Hepatocyte (in vitro differentiated cells): Measurements from ENCODE around the gene CA11. TPM values are rescaled to one million over a fixed set of nuclear protein-coding genes. Genes with fewer than 3 reads are reported as not detected.
"Not testable (repeated sequence)": the region's sequence is repeated elsewhere in the genome, so short reads cannot be mapped to it uniquely, and the experiment has no call there.

Source experiments
- DNase-seq: peaks from one replicate; pipeline ENCODE4 v3.0.0-alpha.2; 2016; ENCODE audit warnings: low spot score
- H2AFZ ChIP-seq: fragments of 200-600 bp; sonication (generic); 2 replicates; pipeline ENCODE4 v1.6.0; 2016; ENCODE audit warnings: antibody characterized with exemption, mild to moderate bottlenecking
- H3K27ac ChIP-seq: fragments of 200-600 bp; sonication (generic); 2 replicates; pipeline ENCODE4 v1.5.1; 2016; ENCODE audit warnings: mild to moderate bottlenecking
- H3K27me3 ChIP-seq: fragments of 200-600 bp; sonication (generic); 2 replicates; pipeline ENCODE4 v1.6.1; 2016
- H3K36me3 ChIP-seq: fragments of 200-600 bp; sonication (generic); replicated peaks from 2 replicates; pipeline ENCODE4 v1.5.1; 2016; ENCODE audit warnings: low read depth; ENCODE audit not compliant: insufficient read depth
- H3K4me1 ChIP-seq: fragments of 200-600 bp; sonication (generic); 2 replicates; pipeline ENCODE4 v1.5.1; 2016; ENCODE audit warnings: mild to moderate bottlenecking, moderate library complexity; ENCODE audit not compliant: insufficient read depth
- H3K4me2 ChIP-seq: fragments of 200-600 bp; sonication (generic); 2 replicates; pipeline ENCODE4 v1.6.0; 2016
- H3K4me3 ChIP-seq: fragments of 200-600 bp; sonication (generic); 2 replicates; pipeline ENCODE4 v1.5.1; 2016; ENCODE audit warnings: mild to moderate bottlenecking
- H3K79me2 ChIP-seq: fragments of 200-600 bp; sonication (generic); 2 replicates; pipeline ENCODE4 v1.6.0; 2017; ENCODE audit warnings: mild to moderate bottlenecking
- H3K9me2 ChIP-seq: fragments of 200-600 bp; sonication (generic); replicated peaks from 2 replicates; pipeline ENCODE4 v1.6.0; 2017; ENCODE audit warnings: mild to moderate bottlenecking; ENCODE audit not compliant: insufficient read depth
- H3K9me3 ChIP-seq: fragments of 200-600 bp; sonication (generic); 2 replicates; pipeline ENCODE4 v1.5.1; 2016; ENCODE audit warnings: low read depth, mild to moderate bottlenecking
- H4K20me1 ChIP-seq: fragments of 200-600 bp; sonication (generic); 2 replicates; pipeline ENCODE4 v1.6.0; 2016; ENCODE audit warnings: mild to moderate bottlenecking; ENCODE audit not compliant: insufficient read depth, poor library complexity, severe bottlenecking
- EZH2 ChIP-seq: fragments of 200-600 bp; sonication (generic); IDR thresholded peaks from 2 replicates; pipeline ENCODE4 v1.6.1; 2016; ENCODE audit warnings: antibody characterized with exemption, mild to moderate bottlenecking, borderline replicate concordance
- EZH2phosphoT487 ChIP-seq: fragments of 200-600 bp; sonication (generic); IDR thresholded peaks from one replicate; pipeline ENCODE4 v1.6.1; 2018; ENCODE audit warnings: antibody characterized with exemption, mild to moderate bottlenecking, low read depth, moderate library complexity; ENCODE audit not compliant: unreplicated experiment, severe bottlenecking
- WGBS: methylation state at CpG from one replicate; pipeline ENCODE4 v1.1.6; 2016; ENCODE audit warnings: low lambda C conversion rate; ENCODE audit errors: missing lambda C conversion rate; 5-methylcytosine and 5-hydroxymethylcytosine counted together
- polyA plus RNA-seq: library from polyadenylated mRNA; unstranded; fragments of >200 nt; fragmentation: Nextera tagmentation; extraction: Ambion mirVana; gene quantifications from 2 replicates; pipeline ENCODE4 v1.2.1, GENCODE V29; 2016
- total RNA-seq: library from RNA; depleted of rRNA; stranded (reverse); fragments of >200 nt; gene quantifications from 2 replicates; pipeline ENCODE4 v1.2.3, GENCODE V29; 2014
- TF ChIP-seq, protein P1 (sequence below): fragments of 200-600 bp; sonication (generic); IDR thresholded peaks from 2 replicates; pipeline ENCODE4 v1.5.1; 2016; ENCODE audit warnings: antibody characterized with exemption, mild to moderate bottlenecking; ENCODE audit not compliant: poor library complexity

The CA11 gene
- total and polyA plus RNA-seq, 2 experiments from 2014 or later = 12.0 to 43.6 TPM

DNA sequence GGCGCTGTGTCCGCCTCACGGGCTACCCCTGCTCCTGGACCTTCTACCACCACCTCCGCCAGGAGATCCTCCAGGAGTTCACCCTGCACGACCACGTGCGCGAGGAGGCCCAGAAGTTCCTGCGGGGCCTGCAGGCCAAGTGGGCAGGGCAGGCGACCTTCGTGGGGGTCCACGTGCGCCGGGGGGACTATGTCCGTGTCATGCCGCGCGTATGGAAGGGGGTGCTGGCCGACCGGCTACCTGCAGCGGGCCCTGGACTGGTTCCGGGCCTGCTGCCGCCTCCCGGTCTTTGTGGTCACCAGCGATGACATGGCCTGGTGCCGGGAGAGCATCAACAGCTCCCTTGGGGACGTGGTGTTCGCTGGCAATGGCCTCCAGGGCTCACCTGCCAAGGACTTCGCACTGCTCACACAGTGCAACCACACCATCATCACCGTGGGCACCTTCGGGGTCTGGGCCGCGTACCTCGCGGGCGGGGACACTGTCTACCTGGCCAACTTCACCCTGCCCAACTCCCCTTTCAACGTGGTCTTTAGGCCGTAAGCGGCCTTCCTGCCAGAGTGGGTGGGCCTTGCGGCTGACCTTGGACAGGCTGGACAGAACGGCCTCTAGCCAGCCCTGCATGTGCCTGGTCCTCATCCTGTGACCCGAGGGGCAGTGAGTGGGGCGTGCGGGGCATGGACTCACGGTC is 34.6 kb upstream of the CA11 start:
- H3K79me2 ChIP-seq = no peaks in the 10 kb centered on the region
- H3K27me3 ChIP-seq = no peaks in the 10 kb centered on the region
- H3K9me3 ChIP-seq = no peaks in the 10 kb centered on the region
- 93% methylated on average over 42 of the region's 45 CpGs for WGBS
- no peaks in the 10 kb centered on the region for H3K36me3 ChIP-seq
- TF ChIP-seq, protein P1, sequence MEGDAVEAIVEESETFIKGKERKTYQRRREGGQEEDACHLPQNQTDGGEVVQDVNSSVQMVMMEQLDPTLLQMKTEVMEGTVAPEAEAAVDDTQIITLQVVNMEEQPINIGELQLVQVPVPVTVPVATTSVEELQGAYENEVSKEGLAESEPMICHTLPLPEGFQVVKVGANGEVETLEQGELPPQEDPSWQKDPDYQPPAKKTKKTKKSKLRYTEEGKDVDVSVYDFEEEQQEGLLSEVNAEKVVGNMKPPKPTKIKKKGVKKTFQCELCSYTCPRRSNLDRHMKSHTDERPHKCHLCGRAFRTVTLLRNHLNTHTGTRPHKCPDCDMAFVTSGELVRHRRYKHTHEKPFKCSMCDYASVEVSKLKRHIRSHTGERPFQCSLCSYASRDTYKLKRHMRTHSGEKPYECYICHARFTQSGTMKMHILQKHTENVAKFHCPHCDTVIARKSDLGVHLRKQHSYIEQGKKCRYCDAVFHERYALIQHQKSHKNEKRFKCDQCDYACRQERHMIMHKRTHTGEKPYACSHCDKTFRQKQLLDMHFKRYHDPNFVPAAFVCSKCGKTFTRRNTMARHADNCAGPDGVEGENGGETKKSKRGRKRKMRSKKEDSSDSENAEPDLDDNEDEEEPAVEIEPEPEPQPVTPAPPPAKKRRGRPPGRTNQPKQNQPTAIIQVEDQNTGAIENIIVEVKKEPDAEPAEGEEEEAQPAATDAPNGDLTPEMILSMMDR = no peak
- H3K4me2 ChIP-seq = no peak overlapping the region
- no peak for DNase-seq
- no peak overlapping the region for H3K27ac ChIP-seq
- peaks cover 21% of the 10 kb centered on the region for H3K4me1 ChIP-seq
- no peak overlapping the region for H3K4me3 ChIP-seq
- no peak overlapping the region for H2AFZ ChIP-seq
- no peaks in the 10 kb centered on the region for H3K9me2 ChIP-seq
- no peaks in the 10 kb centered on the region for H4K20me1 ChIP-seq

- peaks cover 18% of the 10 kb centered on the region for H3K4me1 ChIP-seq
- not testable (repeated sequence) for H3K4me2 ChIP-seq, H4K20me1 ChIP-seq, H3K27me3 ChIP-seq, H2AFZ ChIP-seq, H3K4me3 ChIP-seq, H3K9me2 ChIP-seq, DNase-seq, H3K9me3 ChIP-seq, H3K27ac ChIP-seq, H3K36me3 ChIP-seq, H3K79me2 ChIP-seq
- 95% methylated on average over 19 of the region's 19 CpGs for WGBS
These were observed 34.0 kb upstream of the CA11 start for GRCh38 chr19:48680006-48680405.

- 69% methylated on average over 4 of the region's 4 CpGs for WGBS
- Histone ChIP-seq H3K36me3 (no peaks in the 10 kb centered on the region), H4K20me1 (no peaks in the 10 kb centered on the region), H3K79me2 (no peaks in the 10 kb centered on the region), H3K27ac (peak overlapping the region; percentile 62), H3K9me3 (no peaks in the 10 kb centered on the region), H3K4me3 (no peak overlapping the region), H3K4me1 (peaks cover 10% of the 10 kb centered on the region), H3K27me3 (no peaks in the 10 kb centered on the region), H3K9me2 (no peaks in the 10 kb centered on the region), H2AFZ (no peak overlapping the region), H3K4me2 (no peak overlapping the region)
- TF ChIP-seq EZH2phosphoT487 (no peak), EZH2 (no peak)
- TF ChIP-seq, protein P1 = no peak
- peak; percentile 44 for DNase-seq
These were observed 32.2 kb upstream of the CA11 start for GRCh38 chr19:48678201-48678600.

DNA sequence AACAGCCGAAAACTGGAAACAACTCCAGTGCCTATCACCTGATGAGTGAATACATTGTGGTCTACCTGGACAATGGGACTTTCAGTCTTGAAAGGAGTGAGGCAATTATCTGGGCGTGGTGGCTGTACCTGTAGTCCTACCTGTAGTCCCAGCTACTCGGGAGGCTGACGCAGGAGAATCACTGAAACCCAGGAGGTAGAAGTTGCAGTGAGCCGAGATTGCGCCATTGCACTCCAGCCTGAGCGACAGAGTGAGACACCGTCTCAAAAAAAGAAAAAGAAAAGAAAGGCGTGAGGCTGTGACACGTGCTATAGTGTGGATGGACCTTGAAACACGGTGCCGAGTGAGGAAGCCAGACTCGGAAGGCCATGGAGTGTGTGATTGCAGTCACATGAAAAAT is 30.9 kb upstream of the CA11 start:
- peaks cover 10% of the 10 kb centered on the region for H3K4me1 ChIP-seq
- H3K9me3 ChIP-seq = no peaks in the 10 kb centered on the region
- TF ChIP-seq, protein P1 = no peak
- TF ChIP-seq EZH2 = no peak
- no peak for TF ChIP-seq EZH2phosphoT487
- no peaks in the 10 kb centered on the region for H3K79me2 ChIP-seq
- H3K4me2 ChIP-seq = no peak overlapping the region
- 82% methylated on average over 13 of the region's 13 CpGs for WGBS
- peak overlapping the region; percentile 62 for H3K27ac ChIP-seq
- peak; percentile 47 for DNase-seq
- H3K36me3 ChIP-seq = no peaks in the 10 kb centered on the region
- H4K20me1 ChIP-seq = no peaks in the 10 kb centered on the region
- no peak overlapping the region for H3K4me3 ChIP-seq
- no peaks in the 10 kb centered on the region for H3K27me3 ChIP-seq
- H3K9me2 ChIP-seq = no peaks in the 10 kb centered on the region
- no peak overlapping the region for H2AFZ ChIP-seq
